ENCODE measurements around the gene NCF4. TPM values are rescaled to one million over a fixed set of nuclear protein-coding genes. Genes with fewer than 3 reads are reported as not detected.

The NCF4 gene
- total and polyA plus RNA-seq, 2 of the 4 experiments (the other 2 are of a cell fraction), result not detected

DNA sequence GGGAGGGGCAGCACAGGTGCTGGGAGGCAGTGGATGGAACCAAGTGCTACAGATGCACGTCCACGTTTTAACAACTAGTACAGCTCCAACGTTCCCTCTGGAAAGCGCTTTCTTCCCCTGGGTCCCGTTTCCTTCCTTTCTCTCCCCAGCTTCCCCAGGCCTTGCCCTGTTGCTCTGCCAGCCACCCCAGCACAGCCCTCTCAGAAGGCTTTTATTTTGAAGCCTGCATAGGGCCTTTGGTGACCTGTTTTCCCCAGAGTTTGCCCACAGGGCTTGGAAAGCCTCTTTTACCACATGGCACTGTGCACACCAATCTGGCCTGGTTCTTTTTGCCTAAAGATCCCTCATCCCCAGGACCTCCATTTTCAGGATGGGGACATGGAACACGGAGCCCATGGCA lies 13.9 kb upstream of the NCF4 start:
- no peak overlapping the region for H2AFZ ChIP-seq (replicated peaks; ENCODE audit: low read length, poor library complexity)
- dilution Hi-C loops (cut with HindIII; ENCODE audit: low sequenced_read_pairs, unreplicated experiment) (no loop called here), intact Hi-C loops (cut with micrococcal nuclease) (no loop called here), in situ Hi-C loops (cut with MboI; ENCODE audit: low sequenced_read_pairs) (loop anchor here (5.0 kb wide), 1 partner anchor 65 kb away; no protein-coding TSS in a partner anchor)
- no peak overlapping the region for H3K56ac ChIP-seq (ENCODE audit: extremely low read depth, insufficient read depth, low read length)
- no peaks in the 10 kb centered on the region for H3K9me1 ChIP-seq (ENCODE audit: insufficient read depth, low read length)
- H4K91ac ChIP-seq (ENCODE audit: insufficient read depth, low read depth, low read length), result no peak overlapping the region
- no peak overlapping the region for H3K4ac ChIP-seq (ENCODE audit: low read depth, low read length)
- WGBS, 2 experiments (ENCODE audit: extremely low coverage in 2 of 2, insufficient read length in 1 of 2), result no CpG with 5 or more reads among the region's 6 CpGs
- H2BK120ac ChIP-seq (ENCODE audit: low read depth, low read length), result no peak overlapping the region
- TF ChIP-seq SMC3 (IDR thresholded peaks at IDR 0.05; ENCODE audit: low read depth, low read length), result no peak
- no peak for TF ChIP-seq USF2 (IDR thresholded peaks at IDR 0.05; ENCODE audit: low read depth, low read length)
- no peak for TF ChIP-seq FOS (IDR thresholded peaks at IDR 0.05; ENCODE audit: low read depth, low read length)
- TF ChIP-seq RCOR1 (IDR thresholded peaks at IDR 0.05; ENCODE audit: insufficient replicate concordance, low read length), result no peak
- no peak for TF ChIP-seq MAZ (IDR thresholded peaks at IDR 0.05; ENCODE audit: borderline replicate concordance, low read depth, low read length)
- no peak for TF ChIP-seq MXI1 (IDR thresholded peaks at IDR 0.05; ENCODE audit: borderline replicate concordance, low read depth, low read length)
- no peak for TF ChIP-seq CTCF (conservative IDR thresholded peaks at IDR 0.05; ENCODE audit: low read depth, low read length)
- no peak for TF ChIP-seq CHD1 (IDR thresholded peaks at IDR 0.05; ENCODE audit: low read depth, low read length)
- no peak for TF ChIP-seq POLR2A (IDR thresholded peaks at IDR 0.05; ENCODE audit: low read depth, low read length)
- TF ChIP-seq RAD21 (IDR thresholded peaks at IDR 0.05; ENCODE audit: low read length), result no peak
- no peak for TF ChIP-seq NFE2L2 (IDR thresholded peaks at IDR 0.05; ENCODE audit: low read depth, low read length)
- TF ChIP-seq RFX5 (IDR thresholded peaks at IDR 0.05; ENCODE audit: low read depth, low read length), result no peak
- TF ChIP-seq BHLHE40 (IDR thresholded peaks at IDR 0.05; ENCODE audit: low read depth, low read length), result no peak
- TF ChIP-seq CEBPB (IDR thresholded peaks at IDR 0.05; ENCODE audit: low read depth, low read length), result no peak
- TF ChIP-seq ELK1 (IDR thresholded peaks at IDR 0.05; ENCODE audit: borderline replicate concordance, low read depth, low read length), result no peak
- no peak for TF ChIP-seq MAFK (IDR thresholded peaks at IDR 0.05; ENCODE audit: low read depth, low read length)
- H3K4me1 ChIP-seq (ENCODE audit: control insufficient read depth, insufficient read depth, low read length), result no peaks in the 10 kb centered on the region
- no peak overlapping the region for H3K4me3 ChIP-seq (ENCODE audit: insufficient read depth, low read depth, low read length)
- H3K14ac ChIP-seq (replicated peaks; ENCODE audit: low read depth, low read length), result no peak overlapping the region
- no peak overlapping the region for H2BK15ac ChIP-seq (ENCODE audit: low read depth, low read length)
- no peak overlapping the region for H3K27ac ChIP-seq (ENCODE audit: insufficient read depth, low read length)
- peaks cover 55% of the 10 kb centered on the region for H3K27me3 ChIP-seq (ENCODE audit: control insufficient read depth, insufficient read depth, low read length)
- CTCF ChIA-PET, result interaction anchor here (1.6 kb wide), 1 partner anchor 9 kb away, joined by 11 read pairs; no protein-coding TSS in a partner anchor
- DNase-seq (no peak), ATAC-seq (ENCODE audit: low read depth) (no peak)
- H3K36me3 ChIP-seq (ENCODE audit: control insufficient read depth, insufficient read depth, low read length), result no peaks in the 10 kb centered on the region
- no peak overlapping the region for H3K23ac ChIP-seq (ENCODE audit: low read depth, low read length)
- H3K4me2 ChIP-seq (ENCODE audit: low read depth, low read length), result no peak overlapping the region
- H2BK20ac ChIP-seq (ENCODE audit: low read depth, low read length), result no peak overlapping the region
- POLR2A ChIA-PET (ENCODE audit: unreplicated experiment), result no interaction called here
- H2AK9ac ChIP-seq (replicated peaks; ENCODE audit: low read depth, low read length, poor library complexity), result no peak overlapping the region
- no peak overlapping the region for H3K9ac ChIP-seq (ENCODE audit: low read depth, low read length)
- no peak overlapping the region for H3K18ac ChIP-seq (ENCODE audit: low read depth, low read length)
- H4K5ac ChIP-seq (ENCODE audit: low read depth, low read length), result no peak overlapping the region
- H3K79me1 ChIP-seq (ENCODE audit: low read depth in 1 of 2, low read length in 2 of 2), result no peaks in the 10 kb centered on the region
- H3K9me3 ChIP-seq (ENCODE audit: control insufficient read depth, insufficient read depth, low read length), result no peaks in the 10 kb centered on the region
- BruUV-seq (replicated peaks), result no TSS peak
- no peak overlapping the region for H4K8ac ChIP-seq (ENCODE audit: low read depth in 2 of 2, low read length in 2 of 2)
- no peak overlapping the region for H2BK5ac ChIP-seq (ENCODE audit: low read depth, low read length, poor library complexity, severe bottlenecking)
- no peak overlapping the region for H2AK5ac ChIP-seq (ENCODE audit: low read depth, low read length)
- H4K20me1 ChIP-seq (ENCODE audit: insufficient read depth, low read length), result no peaks in the 10 kb centered on the region

Measured in IMR-90 (cell line).